Heart left ventricle (tissue), 16 donors: ENCODE data around the gene NRGN. TPM values are rescaled to one million over a fixed set of nuclear protein-coding genes. Genes with fewer than 3 reads are reported as not detected.

ENCODE experiments used
- ATAC-seq, 4 donors: fragments of 200-7000 bp; cut with Tn5 transposase; one replicate each; pipeline ENCODE4 v1.9.1; 2020 to 2022; ENCODE audit warnings: moderate library complexity in 4 of 4, mild to moderate bottlenecking in 3 of 4, moderate number of reproducible peaks in 1 of 4
- DNase-seq, 5 donors: peaks; one replicate each; pipeline ENCODE4 v3.0.0-alpha.2; 2020
- H3K27ac ChIP-seq, 12 donors: fragments of 200-600 bp; sonication (generic) in 4 of 12; one replicate each; pipeline versions ENCODE4 v1.5.0 to v1.8.0; 2016 to 2022; ENCODE audit warnings: mild to moderate bottlenecking in 2 of 12
- H3K27me3 ChIP-seq, 9 donors: fragments of 200-600 bp; sonication (generic) in 2 of 9; one replicate each; pipeline versions ENCODE4 v1.5.1 to v1.8.0; 2016 to 2022; ENCODE audit warnings: mild to moderate bottlenecking in 3 of 9
- H3K36me3 ChIP-seq, 9 donors: fragments of 200-600 bp; sonication (generic) in 2 of 9; one replicate each; pipeline versions ENCODE4 v1.5.0 to v1.8.0; 2018 to 2022; ENCODE audit warnings: mild to moderate bottlenecking in 2 of 9
- H3K4me1 ChIP-seq, 12 donors: fragments of 200-600 bp; sonication (generic) in 4 of 12; one replicate each; pipeline versions ENCODE4 v1.5.0 to v1.8.0; 2016 to 2022; ENCODE audit warnings: mild to moderate bottlenecking in 3 of 12
- H3K4me3 ChIP-seq, 12 donors: fragments of 200-600 bp; sonication (generic) in 4 of 12; one replicate each; pipeline versions ENCODE4 v1.5.0 to v1.8.0; 2017 to 2022; ENCODE audit warnings: mild to moderate bottlenecking in 9 of 12, moderate library complexity in 4 of 12
- H3K9me3 ChIP-seq, 12 donors: fragments of 200-600 bp; sonication (generic) in 4 of 12; one replicate each; pipeline versions ENCODE4 v1.5.0 to v1.8.0; 2016 to 2022; ENCODE audit warnings: mild to moderate bottlenecking in 1 of 12
- POLR2A ChIP-seq, 2 donors: fragments of 450-650 bp; IDR thresholded peaks; one replicate each; pipeline ENCODE4 v1.6.1; 2017; ENCODE audit warnings: antibody characterized with exemption in 2 of 2, mild to moderate bottlenecking in 2 of 2, moderate library complexity in 2 of 2
- WGBS, 4 donors: extraction: QIAGEN DNeasy Blood & Tissue Kit in 2 of 4; methylation state at CpG; one replicate each; pipeline versions ENCODE4 v1.1.5 to v1.1.7; 2013 to 2018; 5-methylcytosine and 5-hydroxymethylcytosine counted together
- intact Hi-C, 10 donors: fragments of 100-400 bp; cut with DNase I; formaldehyde crosslinking; loops; one replicate each; pipeline versions ENCODE4 v1.11.1 to v1.14.2; 2022
- polyA plus RNA-seq, 2 donors: library from polyadenylated mRNA; stranded (reverse); fragments of 200-250 nt; gene quantifications; one replicate each; pipeline ENCODE4 v1.2.3, GENCODE V29; 2013
- total RNA-seq, 9 donors: library from RNA; depleted of rRNA in 2 of 9; stranded (reverse); fragments of >200 nt in 2 of 9; fragmentation: NEBNext Ultra II Directional in 3 of 9; extraction: Animal tissue kit (Norgen Biotek cat#: 25700) in 3 of 9; gene quantifications; one replicate each; pipeline versions ENCODE4 v1.1.0 to v1.2.4, GENCODE V29; 2016 to 2023
- TF ChIP-seq, protein P1 (sequence below), 12 donors: fragments of 200-600 bp; sonication (generic) in 4 of 12; IDR thresholded peaks; one replicate each; pipeline versions ENCODE4 v1.5.0 to v1.8.0; 2018 to 2022; ENCODE audit warnings: antibody characterized with exemption in 12 of 12, mild to moderate bottlenecking in 5 of 12
- donor health status: ischemic (EF 13 %, LVEDD 7.1; RV severe dilation, severe dysfunction).
- donor health status: healthy with polysubstance abuse.
- donor health status: DM: no; HTN: yes; CAD: no.
- donor health status: DM: no; HTN: no; CAD: no.
- donor health status: ischemic (EF 25% LVEDD 6.9; RV normal size, moderate dysfunction).
- donor health status: ischemic (EF 25% LVEDD 5.7; RV mildly dilated, moderate dysfunction).
- donor health status: healthy.
- donor health status: DM: yes; HTN: yes; CAD: no.
- donor health status: ischemic (EF 35%, LVEDD 5.7; RV mildly dilated, moderate dysfunction).
- donor health status: nonischemic (EF 11% LVEDD 7.7; RV severe dilation, severe dysfunction).
- donor health status: DM: yes; HTN: yes; CAD: no.
- donor health status: PGD.
- donor health status: ischemic (EF 29% LVEDD 5.4; RV normal size, mild dysfunction).
- donor health status: nonischemic (EF 23%, LVEDD 6.1; RV moderate dilation, normal function).

NRGN gene
- total and polyA plus RNA-seq, 11 donors = 1.2 to 13.8 (median 4.0) TPM

DNA sequence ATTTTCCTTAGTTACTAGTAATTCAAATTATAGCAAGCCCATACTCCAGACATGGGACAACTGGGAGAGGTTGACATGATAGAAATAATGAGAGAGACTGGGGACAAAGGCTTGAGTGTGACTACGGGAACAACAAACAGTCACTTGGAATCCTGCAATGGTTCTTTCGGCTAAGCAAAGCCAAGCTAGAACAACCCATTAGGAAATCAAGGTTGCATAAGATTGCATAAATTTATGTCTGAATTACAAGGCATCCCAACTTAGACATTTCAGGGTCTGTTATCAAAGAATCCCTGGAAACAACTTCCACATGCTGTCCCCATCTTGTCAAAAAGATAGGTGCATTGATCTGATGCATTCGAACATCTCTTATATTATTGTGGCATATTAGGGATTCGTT lies 10.2 kb upstream of the NRGN start:
- TF ChIP-seq, protein P1, sequence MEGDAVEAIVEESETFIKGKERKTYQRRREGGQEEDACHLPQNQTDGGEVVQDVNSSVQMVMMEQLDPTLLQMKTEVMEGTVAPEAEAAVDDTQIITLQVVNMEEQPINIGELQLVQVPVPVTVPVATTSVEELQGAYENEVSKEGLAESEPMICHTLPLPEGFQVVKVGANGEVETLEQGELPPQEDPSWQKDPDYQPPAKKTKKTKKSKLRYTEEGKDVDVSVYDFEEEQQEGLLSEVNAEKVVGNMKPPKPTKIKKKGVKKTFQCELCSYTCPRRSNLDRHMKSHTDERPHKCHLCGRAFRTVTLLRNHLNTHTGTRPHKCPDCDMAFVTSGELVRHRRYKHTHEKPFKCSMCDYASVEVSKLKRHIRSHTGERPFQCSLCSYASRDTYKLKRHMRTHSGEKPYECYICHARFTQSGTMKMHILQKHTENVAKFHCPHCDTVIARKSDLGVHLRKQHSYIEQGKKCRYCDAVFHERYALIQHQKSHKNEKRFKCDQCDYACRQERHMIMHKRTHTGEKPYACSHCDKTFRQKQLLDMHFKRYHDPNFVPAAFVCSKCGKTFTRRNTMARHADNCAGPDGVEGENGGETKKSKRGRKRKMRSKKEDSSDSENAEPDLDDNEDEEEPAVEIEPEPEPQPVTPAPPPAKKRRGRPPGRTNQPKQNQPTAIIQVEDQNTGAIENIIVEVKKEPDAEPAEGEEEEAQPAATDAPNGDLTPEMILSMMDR (IDR thresholded peaks at IDR 0.05) = no peak
- no peak for TF ChIP-seq POLR2A (IDR thresholded peaks at IDR 0.05)
- peaks cover 0 to 3% (median 0%) of the 10 kb centered on the region in 9 donors for H3K27me3 ChIP-seq
- no peaks in the 10 kb centered on the region for H3K9me3 ChIP-seq
- intact Hi-C loops = no loop called here
- H3K36me3 ChIP-seq = no peaks in the 10 kb centered on the region
- no peak overlapping the region for H3K4me3 ChIP-seq
- DNase-seq (no peak), ATAC-seq (no peak)
- peaks cover 6 to 38% (median 13%) of the 10 kb centered on the region in 12 donors for H3K4me1 ChIP-seq
- WGBS, 4 donors = 90 to 94% (median 90%) methylated on average over 4 of the region's 4 CpGs
- no peak overlapping the region for H3K27ac ChIP-seq

DNA sequence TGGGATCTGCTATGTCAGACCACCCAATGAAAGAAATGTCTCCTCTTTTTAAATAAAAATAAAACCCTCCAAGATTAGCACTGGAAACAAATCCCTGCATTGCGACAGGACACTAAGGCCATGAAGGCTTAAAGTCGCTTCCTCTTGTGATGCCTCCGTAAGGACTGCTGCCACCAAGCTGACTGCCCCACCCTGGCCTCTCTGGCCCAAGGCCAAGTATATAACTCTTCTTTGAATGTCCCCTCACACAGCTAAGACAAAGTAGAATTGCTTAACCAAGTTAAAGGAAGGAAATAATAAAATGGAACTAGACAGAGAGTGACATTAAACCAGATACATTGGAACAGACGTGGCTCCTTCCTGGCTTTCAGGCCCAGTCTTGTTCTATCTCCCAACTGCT lies 7.5 kb upstream of the NRGN start:
- Histone ChIP-seq H3K4me3 (no peak overlapping the region), H3K36me3 (no peaks in the 10 kb centered on the region), H3K27me3 (no peaks in the 10 kb centered on the region), H3K4me1 (peaks cover 0 to 33% (median 0%) of the 10 kb centered on the region in 12 donors), H3K27ac (peak overlapping the region in 1 of 12 donors; percentile 53), H3K9me3 (no peaks in the 10 kb centered on the region)
- peak in 2 of 4 donors; percentile 55 to 57 for ATAC-seq
- 75 to 85% (median 82%) methylated on average over 4 of the region's 4 CpGs for WGBS, 4 donors
- no peak for TF ChIP-seq POLR2A (IDR thresholded peaks at IDR 0.05)
- TF ChIP-seq, protein P1 (IDR thresholded peaks at IDR 0.05) = no peak
- DNase-seq = peak in 2 of 5 donors; percentile 49 to 50
- intact Hi-C loops = loop anchor here in 1 of 10 donors (5.0 kb wide), 1 partner anchor 55 kb away; no protein-coding TSS in a partner anchor

DNA sequence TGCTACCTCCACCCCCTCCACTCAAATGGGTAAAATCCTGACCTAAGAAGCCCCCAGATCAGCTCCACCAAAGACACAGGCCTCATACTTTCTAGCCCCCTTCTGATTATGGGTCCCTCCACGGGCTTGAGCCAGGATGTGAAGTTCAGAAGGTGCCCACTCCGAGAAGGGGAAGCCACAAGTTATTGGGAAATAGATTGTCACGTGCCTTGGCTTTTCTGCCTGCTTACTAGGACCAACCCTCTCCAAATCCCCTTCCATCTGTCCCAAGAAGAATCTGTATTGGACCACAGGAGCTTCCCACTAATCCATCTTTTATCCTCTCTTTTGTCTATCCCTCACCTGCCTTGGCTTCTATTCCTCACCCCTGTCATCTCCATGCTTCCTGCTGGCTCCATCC lies 3.0 kb upstream of the NRGN start:
- no peaks in the 10 kb centered on the region for H3K9me3 ChIP-seq
- DNase-seq (no peak), ATAC-seq (no peak)
- 71 to 77% (median 76%) methylated on average over 3 of the region's 3 CpGs for WGBS, 4 donors
- peaks cover 0 to 56% (median 16%) of the 10 kb centered on the region in 12 donors for H3K4me1 ChIP-seq
- H3K27me3 ChIP-seq = peaks cover 0 to 26% (median 4%) of the 10 kb centered on the region in 9 donors
- intact Hi-C loops = no loop called here
- TF ChIP-seq, protein P1 (IDR thresholded peaks at IDR 0.05) = no peak
- no peak for TF ChIP-seq POLR2A (IDR thresholded peaks at IDR 0.05)
- H3K36me3 ChIP-seq = no peaks in the 10 kb centered on the region
- H3K4me3 ChIP-seq = no peak overlapping the region
- H3K27ac ChIP-seq = no peak overlapping the region

DNA sequence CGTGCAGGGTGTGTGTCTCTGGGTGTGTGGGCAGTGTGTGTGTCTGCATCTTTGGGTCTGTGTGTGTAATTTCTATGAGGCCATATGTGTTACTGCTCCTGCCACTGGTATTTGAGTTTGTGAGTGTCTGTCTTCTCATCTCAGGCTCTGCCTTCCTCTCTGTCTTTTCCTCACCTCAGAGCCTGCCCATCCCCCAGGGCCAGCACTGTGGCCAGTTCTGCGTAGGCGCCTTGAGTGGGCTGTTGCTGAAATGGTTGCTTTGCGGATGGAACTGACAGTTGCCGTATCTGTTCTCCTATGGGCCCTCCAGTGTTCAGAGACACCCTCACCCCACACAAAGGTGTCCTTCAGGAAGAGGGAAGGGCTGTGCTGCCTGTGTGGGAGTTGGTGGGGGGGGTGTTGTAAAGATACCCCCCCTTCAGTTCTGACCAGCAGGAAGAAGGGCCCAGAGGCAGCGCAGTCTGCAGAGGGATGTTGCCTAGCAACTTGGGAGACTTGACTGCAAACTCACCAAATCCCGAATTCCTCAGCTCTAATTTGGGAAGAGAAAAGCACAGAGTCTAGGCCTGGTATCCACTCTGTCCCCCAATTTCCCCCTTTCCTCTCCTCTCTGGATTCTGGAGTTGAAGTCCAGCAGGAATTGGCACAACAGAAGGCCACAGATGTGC lies 2.0 kb upstream of the NRGN start:
- DNase-seq = no peak
- no peak for ATAC-seq
- WGBS, 4 donors = 73 to 85% (median 76%) methylated on average over 7 of the region's 7 CpGs
- H3K27me3 ChIP-seq = peaks cover 0 to 33% (median 5%) of the 10 kb centered on the region in 9 donors
- intact Hi-C loops = no loop called here
- no peaks in the 10 kb centered on the region for H3K36me3 ChIP-seq
- no peaks in the 10 kb centered on the region for H3K9me3 ChIP-seq
- H3K4me3 ChIP-seq = no peak overlapping the region
- H3K4me1 ChIP-seq = peaks cover 0 to 48% (median 16%) of the 10 kb centered on the region in 12 donors
- no peak for TF ChIP-seq POLR2A (IDR thresholded peaks at IDR 0.05)
- TF ChIP-seq, protein P1 (IDR thresholded peaks at IDR 0.05) = no peak
- peak overlapping the region in 2 of 12 donors; percentile 16 to 26 for H3K27ac ChIP-seq
